Psoas muscle (tissue), 8 donors: ENCODE measurements around the gene MXRA5. TPM values are rescaled to one million over a fixed set of nuclear protein-coding genes. Genes with fewer than 3 reads are reported as not detected.
"Not testable (repeated sequence)": the region's sequence is repeated elsewhere in the genome, so short reads cannot be mapped to it uniquely, and the experiment has no call there.

Source experiments
- ATAC-seq, 4 donors: fragments of 200-7000 bp; cut with Tn5 transposase; one replicate each; pipeline ENCODE4 v1.9.1; 2020; ENCODE audit warnings: moderate library complexity in 3 of 4, mild to moderate bottlenecking in 2 of 4
- DNase-seq, 2 donors: peaks; one replicate each; pipeline ENCODE4 v3.0.0-alpha.2; 2020
- H3K27ac ChIP-seq: fragments of 200-600 bp; one replicate; pipeline ENCODE4 v1.8.0; 2022
- H3K27me3 ChIP-seq, 3 donors: fragments of 200-600 bp in 1 of 3; one replicate each; pipeline versions ENCODE4 v1.6.1 to v1.8.0; 2013 to 2022; ENCODE audit warnings: low read length in 2 of 3, mild to moderate bottlenecking in 2 of 3, moderate library complexity in 1 of 3; ENCODE audit not compliant: insufficient read depth in 3 of 3
- H3K36me3 ChIP-seq, 2 donors: fragments of 200-600 bp in 1 of 2; one replicate each; pipeline versions ENCODE4 v1.6.1 to v1.8.0; 2013 to 2022; ENCODE audit warnings: low read depth in 1 of 2, mild to moderate bottlenecking in 1 of 2, moderate library complexity in 1 of 2; ENCODE audit not compliant: insufficient read depth in 1 of 2
- H3K4me1 ChIP-seq: fragments of 200-600 bp; one replicate; pipeline ENCODE4 v1.8.0; 2022
- H3K4me3 ChIP-seq: fragments of 200-600 bp; one replicate; pipeline ENCODE4 v1.8.0; 2022; ENCODE audit warnings: mild to moderate bottlenecking
- H3K9me3 ChIP-seq: fragments of 200-600 bp; one replicate; pipeline ENCODE4 v1.8.0; 2022
- WGBS, 3 donors: extraction: QIAGEN DNeasy Blood & Tissue Kit; methylation state at CpG; one replicate each; pipeline versions ENCODE4 v1.1.6 to v1.1.7; 2013; 5-methylcytosine and 5-hydroxymethylcytosine counted together
- intact Hi-C, 2 donors: fragments of 100-400 bp; cut with DNase I; formaldehyde crosslinking; loops; one replicate each; pipeline versions ENCODE4 v1.11.0 to v1.14.2; 2022
- polyA plus RNA-seq, 3 donors: library from polyadenylated mRNA; stranded (reverse); fragments of 200-250 nt; gene quantifications; one replicate each; pipeline ENCODE4 v1.2.3, GENCODE V29; 2013
- total RNA-seq, 4 donors: library from RNA; stranded (reverse); fragmentation: NEBNext Ultra II Directional in 2 of 4; extraction: Animal tissue kit (Norgen Biotek cat#: 25700) in 2 of 4; gene quantifications; one replicate each; pipeline versions ENCODE4 v1.2.1 to v1.2.4, GENCODE V29; 2021 to 2023
- TF ChIP-seq, protein P1 (sequence below): fragments of 200-600 bp; IDR thresholded peaks from one replicate; pipeline ENCODE4 v1.8.0; 2022; ENCODE audit warnings: antibody characterized with exemption
- donor health status: healthy with polysubstance abuse.
- donor health status: DM: no; HTN: no; CAD: no; lungs with moderate emphysema.
- donor health status: Bipolar disorder and iron deficiency.
- donor health status: healthy.
- donor health status: DM: yes; HTN: yes; CAD: no.
- donor health status: DM: no; HTN: no; CAD: no.
- donor health status: DM: no; HTN: no; CAD: no.
- donor health status: DM: yes; HTN: yes; CAD: no.

MXRA5 gene
- total and polyA plus RNA-seq, 7 donors, result 0.03 to 6.7 (median 0.23) TPM

DNA sequence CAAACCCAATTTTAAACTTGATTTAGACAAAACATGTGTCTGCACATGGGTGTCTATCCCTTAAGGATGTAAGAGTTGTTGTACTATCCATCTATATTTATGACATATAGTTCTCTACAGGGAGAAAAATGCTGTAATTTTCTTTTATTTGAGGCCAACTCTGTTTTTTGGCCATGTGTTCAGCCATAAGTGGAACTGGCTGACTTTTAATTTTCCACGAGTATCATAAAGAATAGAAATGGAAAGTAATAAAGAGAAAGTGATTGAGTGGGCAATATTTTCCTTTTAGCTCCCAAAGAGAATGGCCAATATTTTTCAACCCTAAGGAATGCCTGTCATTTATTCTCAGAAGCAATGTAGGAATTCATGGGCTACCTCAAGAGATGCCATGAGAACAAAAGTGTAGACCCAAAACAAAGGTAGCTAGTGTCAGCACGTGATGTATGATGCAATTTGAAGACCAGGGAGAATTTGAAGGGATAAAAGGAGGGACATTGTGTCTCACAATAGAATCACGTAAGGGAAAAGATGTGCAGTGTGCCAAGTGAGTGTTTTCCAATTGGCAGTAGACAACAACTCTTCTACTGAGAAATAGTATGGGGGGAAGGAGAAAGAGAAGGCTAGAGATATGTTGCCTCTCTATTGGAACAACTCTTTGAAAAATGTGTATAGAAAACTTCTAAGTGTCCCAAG, 27.8 kb upstream of the MXRA5 start:
- no peak for DNase-seq
- H3K4me1 ChIP-seq, result no peaks in the 10 kb centered on the region
- TF ChIP-seq, protein P1, sequence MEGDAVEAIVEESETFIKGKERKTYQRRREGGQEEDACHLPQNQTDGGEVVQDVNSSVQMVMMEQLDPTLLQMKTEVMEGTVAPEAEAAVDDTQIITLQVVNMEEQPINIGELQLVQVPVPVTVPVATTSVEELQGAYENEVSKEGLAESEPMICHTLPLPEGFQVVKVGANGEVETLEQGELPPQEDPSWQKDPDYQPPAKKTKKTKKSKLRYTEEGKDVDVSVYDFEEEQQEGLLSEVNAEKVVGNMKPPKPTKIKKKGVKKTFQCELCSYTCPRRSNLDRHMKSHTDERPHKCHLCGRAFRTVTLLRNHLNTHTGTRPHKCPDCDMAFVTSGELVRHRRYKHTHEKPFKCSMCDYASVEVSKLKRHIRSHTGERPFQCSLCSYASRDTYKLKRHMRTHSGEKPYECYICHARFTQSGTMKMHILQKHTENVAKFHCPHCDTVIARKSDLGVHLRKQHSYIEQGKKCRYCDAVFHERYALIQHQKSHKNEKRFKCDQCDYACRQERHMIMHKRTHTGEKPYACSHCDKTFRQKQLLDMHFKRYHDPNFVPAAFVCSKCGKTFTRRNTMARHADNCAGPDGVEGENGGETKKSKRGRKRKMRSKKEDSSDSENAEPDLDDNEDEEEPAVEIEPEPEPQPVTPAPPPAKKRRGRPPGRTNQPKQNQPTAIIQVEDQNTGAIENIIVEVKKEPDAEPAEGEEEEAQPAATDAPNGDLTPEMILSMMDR, result no peak
- no peaks in the 10 kb centered on the region for H3K27me3 ChIP-seq
- H3K4me3 ChIP-seq, result no peak overlapping the region
- intact Hi-C loops, result no loop called here
- no peak overlapping the region for H3K27ac ChIP-seq
- 56 to 66% (median 63%) methylated on average over 3 of the region's 3 CpGs for WGBS, 3 donors
- H3K9me3 ChIP-seq, result no peaks in the 10 kb centered on the region
- no peak for ATAC-seq
- H3K36me3 ChIP-seq, result no peaks in the 10 kb centered on the region

- no peaks in the 10 kb centered on the region for H3K36me3 ChIP-seq
- TF ChIP-seq, protein P1, result no peak
- no peak for DNase-seq
- H3K4me1 ChIP-seq, result no peaks in the 10 kb centered on the region
- no peaks in the 10 kb centered on the region for H3K27me3 ChIP-seq
- WGBS, 3 donors, result 79 to 88% (median 84%) methylated on average over 4 of the region's 4 CpGs
- H3K9me3 ChIP-seq, result no peaks in the 10 kb centered on the region
- intact Hi-C loops, result no loop called here
- no peak overlapping the region for H3K4me3 ChIP-seq
- no peak overlapping the region for H3K27ac ChIP-seq
- no peak for ATAC-seq
These were observed 24.7 kb upstream of the MXRA5 start for GRCh38 chrX:3371163-3371562.

GRCh38 chrX:3370656-3371055, 24.2 kb upstream of the MXRA5 start:
- Histone ChIP-seq H3K27me3 (no peaks in the 10 kb centered on the region), H3K9me3 (no peaks in the 10 kb centered on the region), H3K4me3 (no peak overlapping the region), H3K4me1 (no peaks in the 10 kb centered on the region), H3K27ac (no peak overlapping the region), H3K36me3 (no peaks in the 10 kb centered on the region)
- no peak for ATAC-seq
- WGBS, 3 donors, result 42 to 46% (median 46%) methylated on average over 3 of the region's 3 CpGs
- TF ChIP-seq, protein P1, result no peak
- intact Hi-C loops, result no loop called here
- no peak for DNase-seq

DNA sequence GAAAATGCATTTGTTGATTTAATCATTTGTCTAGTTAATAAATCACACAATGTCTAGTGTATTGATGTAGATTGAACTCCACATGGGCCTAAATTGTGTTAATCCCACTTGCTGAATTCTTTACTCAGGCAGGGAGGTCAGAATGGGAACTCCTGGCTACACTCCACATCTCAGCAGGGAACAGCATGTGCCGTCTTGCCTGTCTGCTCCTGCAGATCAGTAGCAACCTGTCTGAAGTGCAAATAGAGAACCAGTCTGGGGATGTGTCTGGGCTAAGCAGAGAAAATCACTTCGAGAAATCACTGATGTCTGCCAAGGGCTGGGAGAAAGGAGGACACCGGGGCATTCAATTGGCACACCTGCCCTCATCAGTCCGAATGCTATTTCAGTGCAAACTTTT, 16.5 kb upstream of the MXRA5 start:
- DNase-seq (no peak), ATAC-seq (no peak)
- H3K4me1 ChIP-seq, result no peaks in the 10 kb centered on the region
- H3K27me3 ChIP-seq, result no peaks in the 10 kb centered on the region
- no peak overlapping the region for H3K27ac ChIP-seq
- intact Hi-C loops, result no loop called here
- H3K4me3 ChIP-seq, result no peak overlapping the region
- TF ChIP-seq, protein P1, result no peak
- no peaks in the 10 kb centered on the region for H3K9me3 ChIP-seq
- H3K36me3 ChIP-seq, result no peaks in the 10 kb centered on the region
- 41 to 67% (median 50%) methylated on average over 4 of the region's 4 CpGs for WGBS, 3 donors

GRCh38 chrX:3360881-3361280, 14.4 kb upstream of the MXRA5 start:
- TF ChIP-seq, protein P1, result no peak
- Histone ChIP-seq H3K4me3 (no peak overlapping the region), H3K27ac (no peak overlapping the region), H3K4me1 (no peaks in the 10 kb centered on the region), H3K9me3 (no peaks in the 10 kb centered on the region), H3K27me3 (no peaks in the 10 kb centered on the region), H3K36me3 (no peaks in the 10 kb centered on the region)
- intact Hi-C loops, result no loop called here
- WGBS, 3 donors, result 81 to 91% (median 89%) methylated on average over 11 to 14 of the region's 14 CpGs
- ATAC-seq (no peak), DNase-seq (no peak)

- 74 to 83% (median 77%) methylated on average over 3 of the region's 3 CpGs for WGBS, 3 donors
- H3K4me1 ChIP-seq, H3K27me3 ChIP-seq, ATAC-seq, H3K4me3 ChIP-seq, intact Hi-C loops, DNase-seq, H3K27ac ChIP-seq, H3K36me3 ChIP-seq, H3K9me3 ChIP-seq: not testable (repeated sequence)
These were observed 6.3 kb upstream of the MXRA5 start for GRCh38 chrX:3352741-3353140.
